Right lobe of liver (tissue), 6 donors: ENCODE results near the gene NUP88. TPM values are rescaled to one million over a fixed set of nuclear protein-coding genes. Genes with fewer than 3 reads are reported as not detected.

Experiments used
- ATAC-seq, 4 donors: fragments of 200-7000 bp; cut with Tn5 transposase; one replicate each; pipeline ENCODE4 v1.9.1; 2020; ENCODE audit warnings: mild to moderate bottlenecking in 4 of 4, moderate library complexity in 4 of 4
- DNase-seq, 3 donors: peaks; one replicate each; pipeline ENCODE4 v3.0.0-alpha.2; 2020
- H3K27ac ChIP-seq, 3 donors: fragments of 200-600 bp; one replicate each; pipeline ENCODE4 v1.8.0; 2022
- H3K27me3 ChIP-seq, 2 donors: fragments of 200-600 bp; one replicate each; pipeline ENCODE4 v1.8.0; 2022
- H3K36me3 ChIP-seq, 4 donors: fragments of 200-600 bp; sonication (generic) in 1 of 4; one replicate each; pipeline versions ENCODE4 v1.5.1 to v1.8.0; 2017 to 2022; ENCODE audit warnings: control low read depth in 1 of 4
- H3K4me1 ChIP-seq, 4 donors: fragments of 200-600 bp; sonication (generic) in 1 of 4; one replicate each; pipeline versions ENCODE4 v1.5.1 to v1.8.0; 2017 to 2022; ENCODE audit warnings: control low read depth in 1 of 4
- H3K4me3 ChIP-seq, 3 donors: fragments of 200-600 bp; one replicate each; pipeline ENCODE4 v1.8.0; 2022
- H3K9me3 ChIP-seq, 4 donors: fragments of 200-600 bp; sonication (generic) in 1 of 4; one replicate each; pipeline versions ENCODE4 v1.5.1 to v1.8.0; 2017 to 2022; ENCODE audit warnings: control low read depth in 1 of 4
- CTCF ChIP-seq, 4 donors: fragments of 200-600 bp in 3 of 4; fragments of 450-650 bp in 1 of 4; IDR thresholded peaks; one replicate each; pipeline versions ENCODE4 v1.5.1 to v1.8.0; 2016 to 2022; ENCODE audit warnings: antibody characterized with exemption in 4 of 4, mild to moderate bottlenecking in 2 of 4
- POLR2A ChIP-seq: fragments of 450-650 bp; IDR thresholded peaks from one replicate; pipeline ENCODE4 v1.6.1; 2017; ENCODE audit warnings: antibody characterized with exemption, mild to moderate bottlenecking
- WGBS: methylation state at CpG from one replicate; pipeline ENCODE4 v1.1.6; 2018; ENCODE audit warnings: low coverage, low lambda C conversion rate; ENCODE audit not compliant: insufficient coverage; ENCODE audit errors: missing lambda C conversion rate; 5-methylcytosine and 5-hydroxymethylcytosine counted together
- intact Hi-C, 2 donors: fragments of 100-400 bp; cut with DNase I; formaldehyde crosslinking; loops; one replicate each; pipeline versions ENCODE4 v1.11.2 to v1.14.1; 2022
- total RNA-seq, 6 experiments: library from RNA; depleted of rRNA in 2 of 6; stranded (reverse); fragments of >200 nt in 2 of 6; fragmentation: NEBNext Ultra II Directional in 3 of 6; extraction: Animal tissue kit (Norgen Biotek cat#: 25700) in 3 of 6; gene quantifications; one replicate each; pipeline versions ENCODE4 v1.1.0 to v1.2.4, GENCODE V29; 2016 to 2023
- donor health status: DM: no; HTN: yes; CAD: no.
- donor health status: DM: no; HTN: no; CAD: no.
- donor health status: DM: no; HTN: no; CAD: no.
- donor health status: DM: no; HTN: yes; CAD: no.
- donor health status: DM: no; HTN: yes; CAD: no.

NUP88 gene
- total RNA-seq, 6 experiments from 2014 or later, result 27.7 to 76.1 (median 52.3) TPM

DNA sequence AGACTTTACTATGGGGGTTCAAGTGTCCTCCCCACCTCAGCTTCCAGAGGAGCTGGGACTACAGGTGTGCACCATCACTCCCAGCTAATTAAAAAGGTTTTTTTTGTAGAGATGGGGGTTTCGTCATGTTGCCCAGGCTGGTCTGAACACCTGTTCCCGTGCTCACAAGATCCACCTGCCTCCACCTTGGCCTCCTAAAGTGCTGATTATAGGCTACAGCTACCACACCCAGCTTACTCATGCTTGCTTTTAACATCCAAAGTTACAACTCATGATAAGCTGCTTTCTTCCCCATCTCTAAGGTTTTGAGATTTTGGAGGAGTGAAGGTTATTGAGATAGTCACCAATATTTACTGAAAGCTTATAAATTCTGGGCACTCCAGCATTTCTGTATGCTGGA lies 2.6 kb downstream of the NUP88 start:
- TF ChIP-seq CTCF (IDR thresholded peaks at IDR 0.05) (no peak), POLR2A (no peak)
- 91% methylated on average over 2 of the region's 2 CpGs for WGBS
- H3K27ac ChIP-seq, result no peak overlapping the region

DNA sequence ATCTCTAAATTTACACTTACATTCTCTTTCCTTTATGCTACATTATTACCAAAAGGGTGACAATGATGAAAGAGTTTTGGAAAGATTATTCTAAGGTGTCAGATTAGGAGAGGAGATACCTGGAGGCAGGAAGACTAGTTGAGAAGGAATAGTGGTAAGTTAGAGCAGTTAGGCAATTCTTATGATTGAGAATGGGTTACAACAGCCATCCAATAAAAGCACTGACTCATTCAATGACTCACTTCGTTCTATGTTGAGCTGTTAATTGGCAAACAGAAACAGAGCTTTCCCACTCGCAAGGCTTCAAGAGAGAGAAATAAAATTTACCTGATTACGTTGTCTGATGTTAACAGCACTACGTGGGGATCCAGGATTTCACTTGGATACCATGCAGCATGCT lies 5.8 kb downstream of the NUP88 start:
- no peaks in the 10 kb centered on the region for H3K27me3 ChIP-seq
- peaks cover 0 to 56% (median 21%) of the 10 kb centered on the region in 4 donors for H3K4me1 ChIP-seq
- no peak for DNase-seq
- 20% methylated on average over 4 of the region's 4 CpGs for WGBS
- TF ChIP-seq POLR2A (peak; percentile 27), CTCF (IDR thresholded peaks at IDR 0.05) (no peak)
- peak in 3 of 4 donors; percentile 21 to 80 (median 39) for ATAC-seq
- peak overlapping the region in 2 of 3 donors; percentile 47 to 61 for H3K27ac ChIP-seq
- intact Hi-C loops, result no loop called here
- no peak overlapping the region for H3K4me3 ChIP-seq
- no peaks in the 10 kb centered on the region for H3K9me3 ChIP-seq
- peaks cover 0 to 33% (median 13%) of the 10 kb centered on the region in 4 donors for H3K36me3 ChIP-seq

More for the DNA sequence above, 2.6 kb downstream of the NUP88 start:
- Histone ChIP-seq H3K27me3 (no peaks in the 10 kb centered on the region), H3K4me1 (peaks cover 0 to 66% (median 23%) of the 10 kb centered on the region in 4 donors), H3K9me3 (no peaks in the 10 kb centered on the region), H3K36me3 (peaks cover 0 to 17% (median 6%) of the 10 kb centered on the region in 4 donors), H3K4me3 (no peak overlapping the region)
- ATAC-seq (no peak), DNase-seq (no peak)
- intact Hi-C loops, result no loop called here

GRCh38 chr17:5410594-5411272 lies 8.7 kb downstream of the NUP88 start:
- H3K36me3 ChIP-seq, result peaks cover 0 to 50% (median 25%) of the 10 kb centered on the region in 4 donors
- H3K9me3 ChIP-seq, result no peaks in the 10 kb centered on the region
- no peak for DNase-seq
- peaks cover 2 to 49% (median 22%) of the 10 kb centered on the region in 4 donors for H3K4me1 ChIP-seq
- ATAC-seq, result no peak
- H3K27ac ChIP-seq, result no peak overlapping the region
- no peak for TF ChIP-seq CTCF (IDR thresholded peaks at IDR 0.05)
- no peaks in the 10 kb centered on the region for H3K27me3 ChIP-seq
- intact Hi-C loops, result no loop called here
- WGBS, result 93% methylated on average over 7 of the region's 7 CpGs
- no peak overlapping the region for H3K4me3 ChIP-seq

GRCh38 chr17:5408186-5408585 lies 11.3 kb downstream of the NUP88 start:
- no peak for DNase-seq
- peaks cover 0 to 61% (median 25%) of the 10 kb centered on the region in 4 donors for H3K36me3 ChIP-seq
- ATAC-seq, result no peak
- no peak overlapping the region for H3K27ac ChIP-seq
- H3K9me3 ChIP-seq, result no peaks in the 10 kb centered on the region
- no peak for TF ChIP-seq POLR2A
- no peak for TF ChIP-seq CTCF (IDR thresholded peaks at IDR 0.05)
- no peaks in the 10 kb centered on the region for H3K27me3 ChIP-seq
- intact Hi-C loops, result no loop called here
- 84% methylated on average over 5 of the region's 5 CpGs for WGBS
- no peak overlapping the region for H3K4me3 ChIP-seq
- peaks cover 0 to 39% (median 15%) of the 10 kb centered on the region in 4 donors for H3K4me1 ChIP-seq
